Measurements from ENCODE around the gene ERP27.

The ERP27 gene

DNA sequence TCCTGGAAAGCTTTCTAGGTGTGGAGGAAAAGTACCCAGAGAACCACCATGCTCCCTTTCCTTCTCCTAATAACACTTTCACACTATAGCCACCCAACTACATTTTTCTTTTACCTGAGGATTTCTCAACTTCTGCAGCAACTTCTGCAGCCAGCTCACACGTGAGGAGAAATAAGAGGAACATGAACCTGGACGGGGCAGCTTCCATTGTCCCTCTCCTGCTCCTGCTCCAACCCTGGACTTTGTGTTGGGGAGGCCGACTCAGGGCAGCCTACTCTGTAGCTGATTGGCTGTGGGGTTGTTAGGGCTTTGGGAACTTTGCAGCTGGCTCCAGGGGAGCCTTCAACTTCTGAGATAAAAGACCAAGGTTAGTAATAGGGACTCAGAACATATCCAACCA is at the start of gene ERP27:
TSS of gene ERP27 (minus strand) at position 237 of the 400 bp plus-strand sequence. CDS start at position 208, 29 bp downstream.
- DNase-seq, result no peak

DNA sequence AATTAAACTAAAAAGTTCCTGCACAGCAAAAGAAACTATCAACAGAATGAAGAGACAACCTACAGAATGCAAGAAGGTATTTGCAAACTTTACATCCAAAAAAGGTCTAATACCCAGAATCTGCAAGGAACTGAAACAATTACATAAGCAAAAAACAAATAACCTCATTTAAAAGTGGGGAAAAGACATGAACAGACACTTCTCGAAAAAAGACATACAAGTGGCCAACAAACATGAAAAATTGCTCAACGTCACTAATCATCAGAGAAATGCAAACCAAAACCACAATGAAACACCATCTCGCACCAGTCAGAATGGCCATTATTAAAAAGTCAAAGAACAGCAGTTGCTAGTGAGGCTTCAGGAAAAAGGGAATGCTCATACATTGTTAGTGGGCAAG is 49.7 kb upstream of the ERP27 start:
- no peak for DNase-seq

DNA sequence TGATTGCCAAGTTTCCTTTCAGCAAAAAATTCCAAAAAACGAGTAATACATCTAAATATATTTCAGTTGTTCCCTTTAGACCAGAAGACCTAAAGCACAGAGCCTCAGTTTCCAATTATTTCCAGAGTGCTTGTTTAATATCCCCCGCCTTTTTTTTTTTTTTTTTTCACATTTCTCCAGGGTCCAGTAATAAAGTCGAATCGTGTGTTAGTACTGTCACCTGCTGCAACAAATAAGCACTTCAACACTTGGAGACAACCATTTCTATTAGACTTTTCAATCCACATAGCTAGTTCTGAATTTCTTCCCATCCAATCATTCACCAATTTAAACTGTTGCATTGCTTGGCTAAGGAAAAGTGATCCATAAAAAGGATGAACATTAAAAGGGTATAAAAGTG is 48.1 kb upstream of the ERP27 start:
- peak in 1 of 3 experiments; percentile 17 for DNase-seq

DNA sequence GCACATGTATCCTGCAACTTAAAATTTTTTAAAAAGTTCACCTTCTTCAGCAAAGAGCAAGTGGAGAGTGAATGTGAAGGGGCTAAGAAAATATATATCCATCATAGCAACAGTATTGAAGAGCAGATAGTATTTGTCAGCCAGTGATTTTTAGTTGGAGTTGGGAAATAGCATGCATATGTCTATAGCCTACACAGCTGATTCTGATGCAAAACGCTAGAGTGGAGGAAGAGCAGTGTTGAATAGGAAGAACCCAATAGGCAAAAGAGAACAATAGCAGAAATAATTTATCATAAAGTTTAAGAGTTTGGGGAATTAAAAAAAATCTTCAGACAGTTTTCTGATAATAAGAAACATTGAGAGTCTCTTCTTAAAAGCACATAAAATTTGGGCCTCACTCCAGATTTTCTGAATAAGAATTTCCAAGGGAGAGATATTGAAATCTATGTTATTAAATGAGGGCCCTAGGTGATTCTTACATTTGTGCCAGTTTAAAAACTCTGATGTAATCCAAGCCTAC is 46.5 kb upstream of the ERP27 start:
- DNase-seq, result no peak

GRCh38 chr12:14984036-14984435 is 45.7 kb upstream of the ERP27 start:
- no peak for DNase-seq

GRCh38 chr12:14982991-14983390 is 44.7 kb upstream of the ERP27 start:
- no peak for DNase-seq

DNA sequence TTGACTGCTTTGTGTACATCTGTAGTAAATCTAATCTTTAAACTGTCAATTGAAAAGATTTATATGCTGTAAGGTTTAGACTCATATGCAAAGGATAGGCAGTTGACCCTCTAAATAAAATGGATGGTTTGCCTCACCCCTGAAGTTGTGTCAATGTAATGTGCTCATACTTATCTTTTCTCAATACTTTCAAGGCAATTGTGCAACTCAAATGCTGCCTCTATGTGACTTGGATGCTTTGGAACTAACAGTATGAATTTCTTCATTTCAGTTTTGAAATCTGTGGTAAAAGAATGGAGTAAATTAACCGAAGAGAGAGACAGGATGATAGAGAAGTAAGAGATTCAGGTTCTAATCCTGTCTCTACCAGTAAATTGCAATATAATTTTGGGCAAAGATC is 44.2 kb upstream of the ERP27 start:
- DNase-seq, result no peak

DNA sequence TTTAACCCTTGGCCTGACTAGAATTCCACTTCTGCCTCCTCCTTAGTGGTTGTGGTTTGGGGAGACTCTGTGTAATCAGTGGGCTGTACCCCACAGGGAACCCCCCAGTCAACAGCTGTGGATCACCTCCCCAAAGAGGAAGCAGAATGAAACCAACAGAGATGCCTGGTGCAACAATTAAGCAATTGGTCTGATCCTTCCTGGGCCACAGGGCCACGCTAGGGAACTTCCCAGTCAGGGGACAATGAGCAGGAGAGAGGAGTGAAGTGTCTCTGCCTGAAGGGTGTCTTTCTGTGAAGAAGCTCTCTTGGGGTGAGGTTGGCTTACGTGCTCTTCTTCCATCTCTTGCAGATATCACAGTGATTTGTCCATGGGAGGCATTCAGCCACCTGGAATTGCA is 42.7 kb upstream of the ERP27 start:
- DNase-seq, result no peak

GRCh38 chr12:14979468-14979867 is 41.1 kb upstream of the ERP27 start:
- DNase-seq, result no peak

DNA sequence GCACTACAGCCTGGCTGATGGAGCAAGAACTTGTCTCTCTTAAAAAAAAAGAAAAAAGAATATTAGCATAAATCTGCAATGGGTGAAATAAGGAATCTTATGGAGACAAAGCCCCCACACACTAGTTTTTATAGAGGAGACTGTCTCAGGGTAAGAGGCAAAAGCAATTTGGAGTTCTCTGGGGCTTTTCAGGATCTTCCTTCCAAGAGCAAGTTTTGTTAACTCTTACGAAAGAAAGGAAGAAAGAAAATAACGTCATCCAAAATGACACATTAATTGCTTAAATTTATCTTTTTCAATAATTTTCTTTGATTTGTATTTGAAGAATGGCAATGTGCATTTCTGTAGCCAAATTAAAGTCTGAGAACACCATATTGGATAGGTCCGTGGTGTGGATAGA is 38.3 kb upstream of the ERP27 start:
- no peak for DNase-seq

DNA sequence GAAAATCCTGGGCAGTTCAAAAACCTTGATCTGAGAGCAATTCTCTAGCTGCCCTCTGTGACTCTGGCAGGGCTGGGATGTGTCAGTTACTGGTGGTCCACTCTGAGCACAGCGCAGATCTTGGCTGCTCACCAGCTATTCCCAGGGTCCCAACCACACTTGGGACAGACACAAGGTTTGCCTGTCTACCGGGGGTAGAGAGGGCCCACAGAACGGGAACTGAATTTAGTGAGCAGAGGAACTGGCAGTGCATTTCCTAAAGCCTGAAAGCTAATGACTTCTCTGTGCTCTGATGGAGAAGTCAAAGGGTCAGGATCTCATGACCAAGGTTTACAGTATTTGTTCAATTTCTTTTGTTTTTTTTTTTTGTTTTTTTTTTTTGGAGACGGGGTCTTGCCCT is 37.1 kb upstream of the ERP27 start:
- no peak for DNase-seq

DNA sequence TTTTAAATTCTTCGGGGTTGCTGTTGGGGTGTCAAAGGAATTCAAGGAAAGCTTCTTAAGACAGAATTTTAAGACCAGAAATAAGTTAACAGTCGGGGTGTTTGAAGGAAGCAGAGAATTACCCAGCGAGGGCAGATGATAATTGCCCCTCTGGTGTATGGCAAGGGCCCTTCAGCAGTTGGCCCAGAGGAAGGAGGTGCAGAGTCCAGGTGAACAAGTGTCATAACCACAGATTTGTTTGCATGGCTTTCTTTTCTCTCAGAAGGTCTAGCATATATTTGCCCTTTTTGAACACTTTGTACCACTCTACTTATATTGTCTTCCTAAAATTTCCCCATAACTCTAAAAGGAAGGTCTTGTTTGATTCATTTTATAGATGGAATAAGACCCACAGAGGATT is 36.3 kb upstream of the ERP27 start:
- DNase-seq, result no peak

DNA sequence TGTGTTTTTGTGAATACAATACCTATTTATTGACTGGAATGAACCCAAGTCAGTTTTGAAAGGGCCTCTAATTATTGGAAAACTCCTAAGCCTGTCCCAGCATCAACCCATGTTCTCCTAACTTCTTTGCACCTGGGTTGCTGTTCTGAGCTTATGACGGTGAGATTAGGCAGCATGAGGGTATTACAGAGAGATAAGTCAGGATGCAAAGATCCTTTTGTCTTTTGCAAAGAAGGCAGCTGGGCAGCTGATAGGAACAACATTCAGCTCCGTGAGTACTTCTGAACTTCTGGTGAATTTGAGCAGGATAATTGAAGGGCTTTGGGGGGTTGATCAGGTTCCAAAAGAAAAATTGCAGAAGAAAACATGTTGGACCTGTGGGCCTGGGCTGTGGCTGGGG is 34.5 kb upstream of the ERP27 start, which contains the start of gene PDE6H:
TSS of gene PDE6H (plus strand) at position 227 of the 400 bp plus-strand sequence. CDS start 4,971 bp downstream, outside the sequence.
- DNase-seq, result no peak

DNA sequence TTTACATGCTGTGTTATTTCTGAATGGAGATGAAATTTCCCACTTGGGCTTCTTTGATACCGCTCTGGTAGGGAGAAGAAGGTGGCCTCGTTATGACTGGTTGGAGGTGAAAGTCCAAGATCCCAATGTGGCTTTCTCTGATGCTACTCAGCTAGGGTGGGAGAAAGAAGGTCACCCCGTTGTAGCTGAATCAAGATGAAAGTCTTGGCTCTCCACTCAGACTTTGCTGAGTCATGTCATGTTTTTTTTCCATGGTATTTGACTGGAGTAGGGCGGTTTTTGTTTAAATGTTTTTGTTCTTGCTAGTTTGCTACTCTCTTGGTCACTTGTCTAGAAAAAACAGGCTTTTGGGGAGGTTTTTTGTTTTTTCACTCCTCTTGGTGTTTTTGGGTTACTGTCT is 32.1 kb upstream of the ERP27 start:
- DNase-seq, result no peak

GRCh38 chr12:14968478-14968877 is 30.1 kb upstream of the ERP27 start:
- DNase-seq, result no peak

GRCh38 chr12:14965221-14965620 is 26.9 kb upstream of the ERP27 start:
- no peak for DNase-seq

GRCh38 chr12:14964406-14964805 is 26.1 kb upstream of the ERP27 start:
- DNase-seq, result no peak

GRCh38 chr12:14963520-14963919 is 25.2 kb upstream of the ERP27 start:
- no peak for DNase-seq

DNA sequence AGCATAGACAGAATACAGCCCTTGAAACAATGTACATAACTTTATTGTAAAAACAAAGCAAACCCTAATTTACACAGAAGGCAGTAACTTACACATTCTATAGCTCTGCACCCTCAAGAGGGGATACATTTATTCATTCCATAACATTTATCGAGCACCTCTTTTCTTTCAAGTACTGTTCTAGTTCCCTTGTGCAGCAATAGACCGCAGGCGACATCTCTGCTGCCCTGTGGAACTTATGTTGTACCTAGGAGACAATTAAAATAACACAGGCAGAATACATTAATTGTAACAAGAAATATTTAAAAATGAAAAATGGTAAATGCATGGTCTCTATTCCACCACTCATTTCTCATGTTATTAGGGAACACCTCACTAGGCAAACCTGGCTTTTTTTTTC is 24.5 kb upstream of the ERP27 start:
- no peak for DNase-seq

GRCh38 chr12:14962153-14962539 is 23.8 kb upstream of the ERP27 start:
- DNase-seq, result no peak

- no peak for DNase-seq
Observed at GRCh38 chr12:14961466-14962152, 23.3 kb upstream of the ERP27 start, which contains the start of gene ARHGDIB. Gene ARHGDIB, minus strand, starts transcription at chr12:14961601. Its CDS starts 10,889 bp downstream, at chr12:14950712.

GRCh38 chr12:14960548-14961465 is 22.5 kb upstream of the ERP27 start:
- DNase-seq, result no peak

DNA sequence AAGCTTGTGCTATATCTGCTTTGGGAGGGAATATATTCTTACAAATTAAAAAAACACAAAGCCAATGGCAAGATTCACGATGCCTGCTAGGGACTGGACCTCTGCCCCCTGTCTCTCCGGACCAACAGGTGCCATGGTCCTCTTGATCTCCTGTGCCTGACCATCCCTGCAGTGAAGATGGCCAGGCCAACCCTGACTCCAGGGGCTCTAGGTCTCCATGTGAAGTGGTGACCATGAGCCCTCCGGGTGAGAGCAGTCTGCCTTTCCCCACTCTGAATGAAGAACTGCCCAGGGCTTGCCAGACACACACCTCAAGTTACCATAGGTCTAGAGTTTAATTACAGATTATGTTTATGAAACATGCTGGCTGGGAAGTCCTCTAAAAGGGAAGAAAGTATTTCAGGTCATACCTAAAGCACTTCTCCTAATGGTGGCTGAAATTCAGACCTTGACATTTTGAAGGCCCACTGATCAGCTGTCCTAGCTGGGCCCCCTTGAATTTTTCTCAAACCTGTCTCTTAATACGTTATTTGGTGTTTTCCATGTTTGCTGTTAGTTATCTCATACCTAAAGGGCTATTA is 21.7 kb upstream of the ERP27 start:
- no peak for DNase-seq
